T-helper 2 cell (primary cell): ENCODE measurements around the gene CPT1C.

Experiments used
- DNase-seq, 5 experiments: peaks; one replicate each; pipeline versions ENCODE4 v3.0.0 to v3.0.0-alpha.2; 2012 to 2022

CPT1C gene

DNA sequence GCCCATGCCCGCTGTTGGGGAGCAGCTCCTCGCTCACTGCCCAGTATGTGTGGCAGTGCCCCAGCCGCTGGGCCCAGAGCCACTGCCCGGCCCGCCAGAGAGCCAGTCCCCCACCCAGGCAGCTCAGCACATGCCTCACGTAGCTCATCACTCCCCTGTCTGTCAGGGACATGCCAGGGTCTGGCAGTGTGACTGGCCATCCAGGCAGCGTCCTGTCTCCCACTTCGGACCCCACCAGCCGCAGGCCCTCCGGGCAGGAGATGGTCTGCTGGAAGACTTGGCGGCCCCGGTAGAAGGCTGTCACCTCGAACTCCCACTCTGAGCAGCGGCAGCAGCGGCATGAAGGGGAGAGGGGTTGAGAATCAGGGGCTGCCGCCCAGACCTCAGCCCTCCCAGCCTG lies 28.9 kb upstream of the CPT1C start:
- DNase-seq: no peak

DNA sequence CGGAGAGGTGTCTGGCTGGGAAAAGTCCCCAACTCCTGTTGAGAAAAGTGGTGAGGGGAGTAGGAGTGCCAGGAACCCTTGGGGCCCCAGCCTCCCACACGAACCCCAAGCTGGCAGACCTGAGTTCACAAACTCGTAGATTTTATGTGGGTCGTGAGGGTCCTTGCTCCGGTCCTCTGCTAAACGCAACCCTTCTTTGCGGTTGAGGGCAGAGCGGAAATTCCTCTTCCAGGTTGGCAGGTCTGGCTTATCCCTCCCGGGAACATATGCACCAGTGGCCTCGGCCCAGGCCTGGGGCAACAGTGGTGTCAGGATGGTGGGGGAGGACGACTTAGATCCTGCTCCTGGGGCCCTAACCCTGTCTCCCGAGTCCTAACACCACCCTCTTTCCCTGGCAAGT lies 27.7 kb upstream of the CPT1C start:
- no peak for DNase-seq

DNA sequence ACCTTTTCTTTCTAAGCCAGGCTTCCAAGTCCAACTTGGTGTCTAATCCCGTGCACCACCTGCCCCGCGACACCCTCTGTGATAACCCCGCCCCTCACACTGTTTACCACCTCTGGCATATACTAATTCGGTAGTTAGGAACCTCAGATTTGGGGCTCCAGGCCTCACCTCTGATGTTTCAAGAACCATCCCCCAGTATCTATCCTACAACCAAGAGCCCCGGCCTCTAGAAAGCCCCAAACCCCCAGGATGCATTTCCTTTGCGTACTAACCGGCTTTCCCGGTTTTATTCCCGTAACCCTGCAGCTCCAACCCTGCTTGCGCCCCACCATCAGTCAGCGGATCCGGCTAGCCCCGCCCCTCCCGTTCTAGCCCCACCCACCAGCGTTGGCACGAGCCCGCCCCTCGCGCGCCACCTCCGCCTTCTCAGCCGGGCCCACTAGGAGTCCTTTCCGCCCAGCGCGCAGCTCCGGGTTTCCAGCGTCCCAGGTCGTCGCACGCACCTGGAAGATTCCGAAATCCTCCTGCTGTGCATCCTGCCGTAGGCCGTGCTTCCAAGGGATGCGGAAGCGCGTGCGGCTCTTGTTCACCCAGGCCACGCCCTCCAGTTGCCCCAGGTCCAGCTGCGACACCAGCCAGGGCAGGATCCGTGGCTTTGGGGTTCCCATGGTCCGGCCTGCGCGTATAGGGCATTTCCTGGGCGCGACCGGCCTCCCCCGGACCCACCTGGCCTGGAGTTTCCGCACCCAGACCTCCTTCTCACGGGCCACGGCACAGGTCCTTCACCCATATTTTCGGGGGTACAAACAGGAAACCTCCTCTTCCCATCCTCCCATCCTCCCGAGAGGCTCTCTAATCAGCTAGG lies 26.5 kb upstream of the CPT1C start:
- peak; percentile 74 to 96 (median 87) for DNase-seq

DNA sequence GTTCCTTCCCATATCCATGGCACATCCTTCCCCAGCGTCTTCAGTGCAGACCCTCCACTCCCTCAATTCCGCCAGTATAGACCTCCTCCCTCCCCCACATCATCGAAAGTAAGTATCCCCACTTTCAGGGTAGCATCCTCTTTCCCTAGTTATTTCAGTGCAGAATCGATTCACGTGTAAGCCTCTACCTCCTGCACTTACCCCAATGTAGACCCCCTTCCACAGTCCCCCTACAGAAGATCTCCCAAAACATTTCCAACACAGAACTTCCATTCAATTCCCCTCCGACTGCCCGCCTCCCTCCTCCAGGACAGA lies 25.9 kb upstream of the CPT1C start:
- no peak for DNase-seq

DNA sequence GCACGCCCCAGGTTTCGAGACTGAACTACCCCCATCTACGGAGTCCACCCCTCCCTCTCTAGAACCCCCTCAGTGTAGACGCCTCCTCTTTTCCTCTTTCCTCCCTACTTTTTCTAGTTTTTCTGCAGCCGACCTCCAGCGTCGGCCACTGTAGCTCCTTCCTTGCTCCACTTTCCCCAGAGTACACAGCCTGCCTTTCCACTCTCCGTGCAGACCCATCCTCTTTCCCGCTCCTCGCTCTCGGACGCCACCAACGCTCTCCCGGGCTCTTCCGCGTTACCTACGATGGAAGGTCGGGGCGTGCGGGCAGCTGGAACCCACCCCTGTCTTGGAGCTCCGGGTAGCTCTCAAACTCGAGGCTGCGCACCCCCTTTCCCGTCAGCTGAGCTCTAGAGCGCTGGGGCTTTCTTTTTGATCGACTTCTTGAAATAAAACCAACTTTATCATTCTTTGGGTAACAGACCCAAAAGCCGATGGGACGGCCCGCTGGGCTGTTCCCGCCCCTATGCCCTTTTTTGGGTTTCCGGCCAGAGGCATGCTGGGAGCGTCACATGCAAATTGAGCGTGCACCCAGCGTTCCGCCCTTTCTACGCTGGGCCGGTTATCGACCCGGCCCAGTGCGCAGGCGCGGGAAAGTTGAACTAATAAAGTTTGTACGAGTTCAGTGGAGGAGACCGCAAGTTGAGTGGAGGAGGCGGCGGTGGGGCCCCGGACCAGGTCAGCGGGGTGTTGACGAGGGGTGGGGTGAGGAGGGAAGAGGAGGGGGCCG lies 25.4 kb upstream of the CPT1C start, which contains the start of the genes BCL2L12 and IRF3:
BCL2L12 (plus strand) TSS at position 583 of the 769 bp plus-strand sequence. CDS start 760 bp downstream, outside the sequence.
IRF3 (minus strand) TSS at position 507 of the 769 bp plus-strand sequence. CDS start 1,019 bp downstream, outside the sequence.
- peak; percentile 97 to 99 (median 98) for DNase-seq

DNA sequence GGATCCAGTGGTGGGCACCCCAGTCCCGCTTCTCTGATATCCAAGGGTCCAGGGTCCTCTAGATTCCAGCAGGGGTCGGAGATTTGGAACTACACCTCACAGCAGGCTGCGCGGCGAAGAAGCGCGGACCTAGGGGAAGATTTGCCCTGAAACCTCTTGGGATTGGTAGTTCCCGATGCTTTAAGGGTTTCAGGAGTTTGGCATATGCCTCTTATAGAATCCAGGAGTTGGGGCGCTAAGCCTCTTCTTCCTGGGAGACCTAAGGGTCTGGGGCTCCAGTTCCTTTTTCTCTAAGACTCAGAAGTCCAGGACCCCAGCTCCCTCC lies 24.8 kb upstream of the CPT1C start:
- DNase-seq: no peak

DNA sequence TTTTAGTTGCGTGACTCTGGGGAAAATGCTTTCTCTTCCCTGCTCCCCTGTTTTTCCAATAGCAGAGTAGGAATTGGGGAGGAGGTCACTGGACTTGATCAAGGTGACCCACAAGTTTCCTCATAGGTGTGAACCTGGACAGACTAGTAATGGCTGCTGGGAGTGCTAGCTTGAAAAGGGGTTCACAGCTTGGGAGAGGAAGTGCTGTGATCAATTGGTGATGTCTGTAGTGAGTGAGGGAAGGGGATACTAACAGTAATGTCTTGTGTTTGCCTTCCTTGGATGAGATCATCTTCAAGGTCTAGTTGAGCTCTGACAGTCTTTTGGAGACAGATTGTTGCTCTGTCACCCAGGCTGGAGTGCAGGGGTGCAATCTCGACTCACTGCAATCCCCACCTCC lies 23.4 kb upstream of the CPT1C start:
- no peak for DNase-seq

DNA sequence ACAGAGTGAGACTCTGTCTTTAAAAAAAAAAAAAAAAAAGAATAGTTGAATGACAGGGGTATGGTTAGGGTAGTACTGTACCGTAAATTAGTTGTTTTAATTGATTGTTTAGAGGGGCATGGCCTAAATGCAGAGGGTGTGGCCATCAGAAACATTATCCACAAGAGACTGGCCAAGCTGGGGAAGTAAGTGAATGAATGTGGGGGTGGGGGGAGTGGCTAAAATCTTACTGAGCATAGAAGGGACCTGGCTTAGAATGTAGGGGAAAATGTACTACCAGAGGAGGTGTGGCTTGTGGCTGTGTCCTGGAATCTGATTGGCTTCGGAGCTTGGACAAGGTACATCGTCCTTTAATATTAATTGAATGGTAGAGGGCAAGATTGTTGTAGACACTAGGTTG lies 21.4 kb upstream of the CPT1C start:
- no peak for DNase-seq

DNA sequence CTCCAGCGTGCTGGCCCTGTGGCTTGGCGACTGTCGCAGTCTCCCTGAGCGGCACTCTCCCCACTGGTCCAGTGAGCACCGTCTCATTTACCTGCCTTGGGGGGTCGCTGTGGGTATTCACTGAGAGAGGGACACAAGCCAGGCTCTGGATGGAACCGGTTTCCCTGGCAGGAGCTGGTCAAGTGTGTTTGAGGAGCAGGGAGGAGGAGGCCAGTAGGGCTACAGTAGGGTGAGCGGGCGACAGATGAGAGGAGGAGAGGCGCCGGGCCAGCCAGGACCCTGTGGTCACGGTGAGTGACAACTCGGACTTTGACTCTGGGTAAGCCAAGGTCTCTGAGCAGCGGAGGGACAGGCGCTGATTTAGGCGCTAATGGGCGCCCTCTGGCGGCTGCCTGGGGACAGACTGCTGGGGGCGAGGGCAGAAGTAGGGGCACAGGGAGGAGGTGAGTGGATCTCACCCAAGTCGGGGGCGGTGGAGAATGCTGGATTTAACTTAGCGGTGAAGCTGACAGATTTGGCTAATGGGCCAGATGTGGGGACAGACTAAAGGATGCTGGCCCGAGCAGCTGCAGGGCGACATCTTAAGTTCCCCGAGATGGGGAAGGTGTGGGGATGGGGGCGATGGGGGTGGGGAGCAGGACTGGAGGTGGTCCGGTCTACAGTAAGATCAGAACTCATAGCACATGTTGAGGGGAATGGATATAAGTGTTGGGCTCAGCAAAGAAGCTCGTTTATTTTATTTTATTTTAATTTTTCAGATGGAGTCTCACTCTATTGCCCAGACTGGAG lies 18.6 kb upstream of the CPT1C start:
- peak; percentile 52 to 70 (median 66) for DNase-seq

DNA sequence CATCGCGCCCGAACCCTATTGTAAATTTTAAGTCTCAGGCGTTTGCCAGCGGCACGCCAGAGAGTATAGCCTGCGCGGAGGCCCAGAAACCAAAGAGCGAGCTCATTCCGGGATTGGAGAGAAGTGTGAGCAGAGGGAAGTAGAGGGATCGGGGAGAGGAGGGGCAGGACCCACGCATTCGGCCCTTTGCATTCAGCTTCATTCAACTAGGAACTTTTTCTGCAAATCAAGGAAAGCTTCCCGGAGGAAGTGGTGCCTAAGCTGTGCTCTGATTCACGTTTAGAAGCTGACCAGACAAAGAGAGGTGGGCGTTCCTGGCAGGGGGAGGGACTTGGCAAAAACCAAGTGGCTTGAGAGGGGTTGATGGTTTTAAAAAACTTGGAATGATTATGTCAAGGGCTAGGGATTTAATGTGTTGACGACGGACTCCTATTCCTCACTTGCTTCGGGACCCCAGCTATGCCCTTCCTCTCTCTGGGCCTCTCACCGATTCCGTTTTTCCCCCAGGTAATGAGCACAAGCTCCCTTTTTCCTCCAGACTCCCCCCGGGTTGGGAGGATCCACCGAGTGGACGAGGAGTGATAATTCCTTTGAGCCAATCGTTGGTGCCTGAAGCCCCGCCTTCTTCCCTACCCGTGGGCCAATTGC lies 14.7 kb upstream of the CPT1C start:
- peak in 1 of 5 experiments; percentile 40 for DNase-seq

DNA sequence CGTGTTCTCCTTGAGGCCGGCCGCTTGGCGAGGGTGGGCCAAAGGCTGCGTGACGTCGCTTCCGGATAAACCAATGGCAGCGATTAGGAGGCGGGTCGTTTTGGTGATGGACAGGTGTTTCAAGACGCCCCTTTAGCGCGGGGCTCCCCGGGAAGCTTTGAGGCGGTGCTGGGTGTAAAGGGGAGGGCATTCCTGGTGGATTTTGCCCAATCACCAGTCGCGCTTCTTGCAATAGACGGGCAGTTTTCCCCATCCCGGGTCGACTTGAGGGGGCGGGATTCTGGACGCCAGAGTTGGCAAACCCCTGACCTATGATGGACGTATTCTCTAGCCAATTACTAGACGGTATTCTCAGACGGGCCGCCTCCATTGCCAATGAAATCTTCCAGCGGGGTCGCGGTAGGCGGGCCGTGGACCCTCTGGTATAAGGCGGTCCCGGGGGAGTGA lies 14.1 kb upstream of the CPT1C start:
- DNase-seq: peak; percentile 90 to 100 (median 98)

DNA sequence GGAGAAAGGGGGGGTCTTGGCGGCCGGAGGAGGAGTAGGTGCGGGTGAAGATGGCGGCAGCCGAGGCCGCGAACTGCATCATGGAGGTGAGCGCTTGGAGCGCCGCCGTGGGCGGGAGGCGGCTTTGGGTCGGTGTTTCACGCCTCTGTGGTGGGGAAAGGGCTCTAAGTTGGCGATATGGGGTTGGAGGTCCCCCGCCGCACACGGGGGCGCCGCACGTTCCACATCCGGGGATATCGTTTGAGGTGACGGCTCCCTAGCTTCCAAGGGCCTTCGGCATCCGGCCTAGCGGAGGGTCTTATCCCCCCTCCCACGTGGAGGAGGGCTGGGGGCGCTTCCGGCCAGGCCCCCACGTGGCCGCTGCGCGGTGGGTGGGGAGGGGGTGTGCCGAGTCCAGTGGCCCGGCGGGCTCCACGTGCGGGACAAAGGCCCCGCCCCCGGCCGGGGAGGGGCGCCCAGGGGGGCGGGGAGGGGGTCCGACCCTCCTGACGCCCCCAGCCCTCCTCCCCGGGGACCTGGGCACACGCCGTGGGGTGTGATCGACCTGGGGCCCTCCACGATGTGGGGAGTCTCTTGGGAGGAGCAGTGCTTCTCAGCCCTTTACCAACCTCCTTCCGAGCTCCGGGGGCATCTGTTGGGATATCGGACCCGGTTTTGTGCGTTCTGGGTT lies 13.6 kb upstream of the CPT1C start, which contains the start of gene PRMT1:
PRMT1 (plus strand) TSS at position 41 of the 670 bp plus-strand sequence; CDS start at position 51, 10 bp downstream.
- peak in 4 of 5 experiments; percentile 40 to 59 (median 52) for DNase-seq

DNA sequence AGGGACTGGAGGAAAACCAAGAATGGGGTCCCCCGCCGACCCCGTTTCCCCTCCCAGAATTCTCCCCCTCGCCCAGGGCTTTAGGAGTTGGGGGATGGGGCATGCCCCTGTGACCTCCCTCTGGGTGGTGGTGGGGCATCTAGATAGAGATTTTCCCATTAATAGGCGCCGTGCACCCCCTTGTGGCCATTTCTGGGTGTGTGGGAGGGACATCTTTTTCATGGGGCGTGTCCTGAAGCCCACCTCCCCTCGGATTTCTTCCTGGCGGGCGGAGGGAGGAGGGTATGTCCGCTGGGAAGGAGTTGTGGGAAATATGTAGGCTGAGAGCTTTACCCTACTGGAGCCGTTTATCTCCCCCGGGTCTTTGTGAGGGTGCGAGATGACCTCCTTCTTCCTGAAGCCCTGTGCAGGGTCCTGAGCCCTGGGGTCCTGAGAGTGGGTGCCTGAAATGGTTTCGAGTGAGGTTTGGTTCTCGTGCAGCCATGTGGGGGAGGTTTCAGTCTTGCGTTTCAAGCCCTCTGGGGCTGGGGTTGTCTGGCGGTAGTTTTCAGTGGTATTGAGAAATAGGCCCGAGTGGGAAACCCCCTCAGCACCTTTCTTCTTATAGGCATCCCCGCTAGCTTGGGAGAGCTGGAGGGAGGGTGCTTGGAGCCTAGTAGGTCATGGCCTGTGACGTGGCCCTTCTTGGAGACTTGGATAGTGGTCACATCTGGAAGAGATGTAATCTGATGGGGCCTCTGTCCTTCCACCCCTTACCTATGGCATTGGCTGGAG lies 12.8 kb upstream of the CPT1C start:
- DNase-seq: peak; percentile 48 to 80 (median 73)

DNA sequence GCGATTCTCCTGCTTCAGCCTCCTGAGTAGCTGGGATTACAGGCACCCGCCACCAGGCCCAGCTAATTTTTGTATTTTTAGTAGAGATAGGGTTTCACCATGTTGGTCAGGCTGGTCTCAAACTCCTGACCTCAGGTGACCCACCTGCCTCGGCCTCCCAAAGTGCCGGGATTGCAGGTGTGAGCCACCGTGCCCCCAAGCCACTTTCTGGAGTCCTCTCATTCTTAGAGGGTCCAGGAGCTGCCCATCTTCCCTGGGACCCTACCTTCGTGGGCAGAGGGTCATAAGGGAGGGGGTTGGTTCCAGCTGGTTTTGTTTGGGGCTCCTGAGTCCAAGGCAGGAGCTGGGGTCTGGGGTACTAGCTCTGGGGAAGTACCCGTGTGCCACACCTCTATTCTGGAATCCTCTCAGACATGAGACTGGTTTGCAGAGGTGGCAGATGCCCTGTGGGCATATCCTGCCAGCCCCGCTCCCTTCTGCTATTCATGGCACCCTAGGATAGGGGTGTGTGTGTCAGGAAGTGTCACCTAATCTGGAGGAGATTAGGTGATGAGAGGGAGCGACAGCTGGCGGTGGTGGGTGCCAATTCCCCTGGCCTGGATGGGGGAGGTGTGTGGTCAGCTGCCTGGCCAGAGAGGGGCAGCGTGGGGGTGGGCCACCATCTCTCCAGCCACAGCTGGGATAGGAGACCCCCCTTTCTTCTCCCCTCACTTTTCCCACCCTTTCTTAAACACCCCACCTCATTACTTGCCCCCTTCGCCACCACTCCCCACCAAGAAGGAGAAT lies 11.7 kb upstream of the CPT1C start:
- DNase-seq: no peak

DNA sequence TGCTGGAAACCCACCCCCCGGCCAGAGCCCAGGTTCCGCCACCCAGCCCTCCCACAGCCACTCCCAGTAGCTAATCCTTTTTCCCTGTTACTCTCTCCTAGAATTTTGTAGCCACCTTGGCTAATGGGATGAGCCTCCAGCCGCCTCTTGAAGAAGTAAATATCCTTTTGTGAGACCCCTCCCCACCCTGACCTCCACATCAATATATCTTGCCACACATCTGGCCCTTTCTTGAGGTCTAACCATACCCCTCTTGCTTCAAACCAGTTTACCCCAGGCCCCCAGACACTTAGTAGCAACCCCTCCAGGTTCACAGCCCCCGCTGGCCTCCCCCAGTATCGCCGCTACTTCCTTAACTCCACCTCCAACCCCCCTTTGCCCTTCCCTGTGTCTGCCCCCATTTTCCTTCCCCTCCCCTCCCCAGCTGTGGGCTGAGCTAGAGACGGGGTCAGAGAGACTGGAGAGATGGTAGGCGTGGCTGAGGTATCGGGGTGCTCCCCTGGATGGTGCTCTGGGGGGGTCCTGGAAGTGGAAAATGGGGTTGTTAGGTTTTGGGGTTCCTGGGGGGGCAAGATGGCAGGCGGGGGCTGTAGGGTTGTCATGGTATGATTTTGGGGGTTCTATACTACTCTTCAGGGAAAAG lies 11.0 kb upstream of the CPT1C start:
- DNase-seq: no peak

DNA sequence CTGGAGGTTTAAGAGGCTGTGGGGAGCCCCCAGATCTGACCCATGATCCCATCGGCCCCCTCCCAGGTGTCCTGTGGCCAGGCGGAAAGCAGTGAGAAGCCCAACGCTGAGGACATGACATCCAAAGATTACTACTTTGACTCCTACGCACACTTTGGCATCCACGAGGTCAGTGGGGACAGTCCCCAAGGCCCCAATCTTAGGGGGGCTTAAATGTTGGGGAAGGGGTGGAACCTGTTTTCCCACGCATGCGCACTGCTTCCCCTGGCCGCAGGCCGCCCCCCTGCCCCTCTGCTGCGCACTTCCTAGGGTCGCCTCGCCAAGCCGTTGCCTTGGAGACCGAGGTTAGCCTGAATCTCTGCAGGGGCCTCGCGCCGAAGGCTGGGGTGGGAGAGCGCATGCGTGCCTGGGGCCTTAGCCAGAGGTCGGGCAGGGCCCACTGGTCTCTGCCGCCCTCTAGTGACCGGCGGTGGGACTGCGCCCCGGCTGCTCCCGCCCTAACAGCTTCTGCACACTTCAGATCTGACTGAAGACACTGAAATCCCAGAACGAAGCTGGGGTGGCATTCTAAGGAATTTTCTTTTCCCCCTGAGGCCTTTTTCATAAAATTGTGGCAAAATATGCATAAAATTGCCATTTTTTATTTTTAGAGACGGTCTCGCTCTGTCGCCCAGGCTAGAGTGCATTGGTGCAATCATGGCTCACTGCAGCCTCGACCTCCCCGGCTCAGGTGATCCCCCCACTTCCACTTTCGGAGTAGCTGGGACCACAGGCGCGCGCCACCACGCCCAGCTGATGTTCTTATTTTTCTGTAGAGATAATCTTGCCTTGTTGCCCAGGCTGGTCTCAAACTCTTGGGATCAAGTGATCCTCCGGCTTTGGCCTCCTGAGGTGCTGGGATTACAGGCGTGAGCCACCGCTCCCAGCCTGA lies 10.2 kb upstream of the CPT1C start:
- peak; percentile 80 to 96 (median 90) for DNase-seq

DNA sequence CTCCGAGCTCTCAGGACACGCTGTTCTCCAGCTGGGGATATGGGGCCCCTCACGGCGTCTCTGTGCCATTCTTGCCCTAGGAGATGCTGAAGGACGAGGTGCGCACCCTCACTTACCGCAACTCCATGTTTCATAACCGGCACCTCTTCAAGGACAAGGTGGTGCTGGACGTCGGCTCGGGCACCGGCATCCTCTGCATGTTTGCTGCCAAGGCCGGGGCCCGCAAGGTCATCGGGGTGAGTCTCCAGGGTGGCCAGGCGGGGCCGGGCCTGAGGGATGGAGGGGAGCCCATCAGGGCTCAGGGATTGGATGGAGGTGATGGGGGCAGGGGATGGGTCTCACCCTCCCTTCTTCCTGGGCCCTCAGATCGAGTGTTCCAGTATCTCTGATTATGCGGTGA lies 9.1 kb upstream of the CPT1C start:
- DNase-seq: no peak

DNA sequence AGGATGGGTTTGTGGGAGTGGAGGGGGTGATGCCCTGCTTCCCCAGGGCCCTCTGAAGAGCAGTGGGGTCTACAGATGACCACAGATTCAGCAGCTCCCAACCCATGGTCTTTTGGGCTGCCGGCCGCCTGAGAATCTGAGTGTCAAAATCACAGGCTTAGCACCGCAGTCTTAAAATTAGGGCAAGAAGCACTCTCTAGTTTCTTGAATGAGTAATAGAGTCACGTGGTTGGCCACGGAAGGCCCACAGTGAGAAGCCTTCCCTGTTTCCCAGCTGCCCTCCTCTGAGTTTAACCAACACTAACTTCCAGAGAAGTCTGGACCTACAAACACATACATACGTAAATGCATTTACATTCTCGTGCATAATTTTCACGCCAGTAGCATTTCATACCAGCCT lies 8.6 kb upstream of the CPT1C start:
- DNase-seq: no peak
